Measurements from ENCODE around the gene DACT3. TPM values are rescaled to one million over a fixed set of nuclear protein-coding genes. Genes with fewer than 3 reads are reported as not detected.

Gene DACT3
- polyA plus RNA-seq, 1 donor from 2014 or later: 29.3 TPM

DNA sequence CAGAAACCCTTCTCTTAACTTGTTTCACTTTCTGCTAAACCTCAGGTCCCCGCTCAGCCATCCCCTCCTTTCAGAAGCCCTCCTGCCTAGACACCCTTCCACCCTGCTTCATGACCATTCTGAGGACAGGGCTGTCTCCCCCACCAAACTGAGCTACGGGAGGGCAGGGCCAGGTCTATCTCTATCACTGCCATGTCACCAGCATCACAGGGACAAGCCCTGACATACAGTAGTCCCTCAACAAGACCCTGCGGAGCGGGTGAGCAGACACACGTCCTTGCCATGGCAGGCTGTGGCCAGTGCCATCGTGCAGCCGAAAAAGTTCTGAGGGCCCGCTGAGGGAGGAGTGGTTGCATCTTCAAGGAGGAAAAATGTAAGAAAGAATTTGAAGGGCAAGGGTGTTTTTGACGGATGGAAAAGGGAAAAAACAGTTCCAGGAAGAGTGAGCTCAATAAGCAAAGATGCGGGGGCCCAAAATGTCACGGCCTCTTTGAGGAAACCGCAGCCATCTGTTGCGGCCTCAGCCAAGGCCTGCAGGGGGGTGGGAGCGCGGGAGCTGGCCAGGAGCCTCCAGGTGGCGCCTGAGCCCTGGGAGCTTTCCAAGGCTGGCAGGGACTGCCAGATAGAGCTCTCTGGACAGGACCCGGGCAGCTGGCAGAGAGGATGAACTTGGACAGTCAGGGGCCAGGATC lies 44.2 kb downstream of the DACT3 start:
- H3K79me2 ChIP-seq (replicated peaks; ENCODE audit: insufficient read depth, low read length): no peaks in the 10 kb centered on the region
- H3K9me2 ChIP-seq (ENCODE audit: insufficient read depth, low read length): no peaks in the 10 kb centered on the region
- H3K9ac ChIP-seq (ENCODE audit: low read length): no peak overlapping the region
- H4K20me1 ChIP-seq (ENCODE audit: insufficient read depth): no peaks in the 10 kb centered on the region
- no peak overlapping the region for H3K27ac ChIP-seq (ENCODE audit: low read length)
- no peaks in the 10 kb centered on the region for H3K9me3 ChIP-seq (ENCODE audit: low read length)
- H3K4me3 ChIP-seq (ENCODE audit: low read length): no peak overlapping the region
- H3F3A ChIP-seq (ENCODE audit: insufficient read depth, low read length, poor library complexity, severe bottlenecking): no peaks in the 10 kb centered on the region
- H3K4me2 ChIP-seq (ENCODE audit: low read length): no peak overlapping the region
- H2AFZ ChIP-seq (ENCODE audit: low read depth, low read length): no peak overlapping the region
- no peak for TF ChIP-seq MXI1 (conservative IDR thresholded peaks at IDR 0.05; ENCODE audit: poor library complexity, severe bottlenecking)
- TF ChIP-seq, protein P1, sequence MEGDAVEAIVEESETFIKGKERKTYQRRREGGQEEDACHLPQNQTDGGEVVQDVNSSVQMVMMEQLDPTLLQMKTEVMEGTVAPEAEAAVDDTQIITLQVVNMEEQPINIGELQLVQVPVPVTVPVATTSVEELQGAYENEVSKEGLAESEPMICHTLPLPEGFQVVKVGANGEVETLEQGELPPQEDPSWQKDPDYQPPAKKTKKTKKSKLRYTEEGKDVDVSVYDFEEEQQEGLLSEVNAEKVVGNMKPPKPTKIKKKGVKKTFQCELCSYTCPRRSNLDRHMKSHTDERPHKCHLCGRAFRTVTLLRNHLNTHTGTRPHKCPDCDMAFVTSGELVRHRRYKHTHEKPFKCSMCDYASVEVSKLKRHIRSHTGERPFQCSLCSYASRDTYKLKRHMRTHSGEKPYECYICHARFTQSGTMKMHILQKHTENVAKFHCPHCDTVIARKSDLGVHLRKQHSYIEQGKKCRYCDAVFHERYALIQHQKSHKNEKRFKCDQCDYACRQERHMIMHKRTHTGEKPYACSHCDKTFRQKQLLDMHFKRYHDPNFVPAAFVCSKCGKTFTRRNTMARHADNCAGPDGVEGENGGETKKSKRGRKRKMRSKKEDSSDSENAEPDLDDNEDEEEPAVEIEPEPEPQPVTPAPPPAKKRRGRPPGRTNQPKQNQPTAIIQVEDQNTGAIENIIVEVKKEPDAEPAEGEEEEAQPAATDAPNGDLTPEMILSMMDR (IDR thresholded peaks at IDR 0.05; ENCODE audit: poor library complexity, severe bottlenecking): peak; percentile 63
- no peak for TF ChIP-seq EP300 (conservative IDR thresholded peaks at IDR 0.05; ENCODE audit: poor library complexity, severe bottlenecking)
- TF ChIP-seq SMC3 (conservative IDR thresholded peaks at IDR 0.05; ENCODE audit: poor library complexity): peak; percentile 70
- TF ChIP-seq POLR2AphosphoS5 (IDR thresholded peaks at IDR 0.05): no peak
- TF ChIP-seq RAD21 (conservative IDR thresholded peaks at IDR 0.05): peak; percentile 62
- no peak for TF ChIP-seq EZH2 (IDR thresholded peaks at IDR 0.05; ENCODE audit: borderline replicate concordance, insufficient read depth, low read length, poor library complexity, severe bottlenecking)
- TF ChIP-seq, protein P2, sequence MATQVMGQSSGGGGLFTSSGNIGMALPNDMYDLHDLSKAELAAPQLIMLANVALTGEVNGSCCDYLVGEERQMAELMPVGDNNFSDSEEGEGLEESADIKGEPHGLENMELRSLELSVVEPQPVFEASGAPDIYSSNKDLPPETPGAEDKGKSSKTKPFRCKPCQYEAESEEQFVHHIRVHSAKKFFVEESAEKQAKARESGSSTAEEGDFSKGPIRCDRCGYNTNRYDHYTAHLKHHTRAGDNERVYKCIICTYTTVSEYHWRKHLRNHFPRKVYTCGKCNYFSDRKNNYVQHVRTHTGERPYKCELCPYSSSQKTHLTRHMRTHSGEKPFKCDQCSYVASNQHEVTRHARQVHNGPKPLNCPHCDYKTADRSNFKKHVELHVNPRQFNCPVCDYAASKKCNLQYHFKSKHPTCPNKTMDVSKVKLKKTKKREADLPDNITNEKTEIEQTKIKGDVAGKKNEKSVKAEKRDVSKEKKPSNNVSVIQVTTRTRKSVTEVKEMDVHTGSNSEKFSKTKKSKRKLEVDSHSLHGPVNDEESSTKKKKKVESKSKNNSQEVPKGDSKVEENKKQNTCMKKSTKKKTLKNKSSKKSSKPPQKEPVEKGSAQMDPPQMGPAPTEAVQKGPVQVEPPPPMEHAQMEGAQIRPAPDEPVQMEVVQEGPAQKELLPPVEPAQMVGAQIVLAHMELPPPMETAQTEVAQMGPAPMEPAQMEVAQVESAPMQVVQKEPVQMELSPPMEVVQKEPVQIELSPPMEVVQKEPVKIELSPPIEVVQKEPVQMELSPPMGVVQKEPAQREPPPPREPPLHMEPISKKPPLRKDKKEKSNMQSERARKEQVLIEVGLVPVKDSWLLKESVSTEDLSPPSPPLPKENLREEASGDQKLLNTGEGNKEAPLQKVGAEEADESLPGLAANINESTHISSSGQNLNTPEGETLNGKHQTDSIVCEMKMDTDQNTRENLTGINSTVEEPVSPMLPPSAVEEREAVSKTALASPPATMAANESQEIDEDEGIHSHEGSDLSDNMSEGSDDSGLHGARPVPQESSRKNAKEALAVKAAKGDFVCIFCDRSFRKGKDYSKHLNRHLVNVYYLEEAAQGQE (IDR thresholded peaks at IDR 0.05; ENCODE audit: borderline replicate concordance): no peak
- no peak for TF ChIP-seq TAF1 (IDR thresholded peaks at IDR 0.05; ENCODE audit: low read depth)
- no peaks in the 10 kb centered on the region for H3K27me3 ChIP-seq (ENCODE audit: insufficient read depth, low read depth, low read length)
- H3K36me3 ChIP-seq (ENCODE audit: insufficient read depth, low read length): no peaks in the 10 kb centered on the region

DNA sequence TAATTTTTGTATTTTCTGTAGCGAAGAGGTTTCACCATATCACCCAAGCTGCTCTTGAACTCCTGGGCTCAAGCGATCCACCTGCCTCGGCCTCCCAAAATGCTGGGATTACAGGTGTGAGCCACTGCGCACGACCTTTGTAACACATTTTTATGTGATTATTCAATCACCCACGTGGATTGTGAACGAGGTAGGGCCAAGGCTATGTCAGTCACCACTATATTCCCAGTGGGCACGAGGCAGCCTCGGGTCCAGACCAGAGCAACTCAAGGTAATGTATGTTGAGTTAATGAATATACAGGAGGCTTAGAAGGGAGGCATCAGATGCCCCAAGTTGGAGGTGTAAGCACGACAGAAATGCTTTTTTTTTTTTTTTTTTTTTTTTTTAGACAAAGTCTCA lies 45.0 kb downstream of the DACT3 start:
- Histone ChIP-seq H3F3A (ENCODE audit: insufficient read depth, low read length, poor library complexity, severe bottlenecking) (no peaks in the 10 kb centered on the region), H4K20me1 (ENCODE audit: insufficient read depth) (no peaks in the 10 kb centered on the region), H3K36me3 (ENCODE audit: insufficient read depth, low read length) (no peaks in the 10 kb centered on the region), H3K79me2 (replicated peaks; ENCODE audit: insufficient read depth, low read length) (no peaks in the 10 kb centered on the region), H3K27ac (ENCODE audit: low read length) (no peak overlapping the region), H3K4me2 (ENCODE audit: low read length) (no peak overlapping the region), H3K9me3 (ENCODE audit: low read length) (no peaks in the 10 kb centered on the region), H3K27me3 (ENCODE audit: insufficient read depth, low read depth, low read length) (no peaks in the 10 kb centered on the region), H2AFZ (ENCODE audit: low read depth, low read length) (no peak overlapping the region), H3K4me3 (ENCODE audit: low read length) (no peak overlapping the region), H3K9me2 (ENCODE audit: insufficient read depth, low read length) (no peaks in the 10 kb centered on the region), H3K9ac (ENCODE audit: low read length) (no peak overlapping the region)
- no peak for TF ChIP-seq TAF1 (IDR thresholded peaks at IDR 0.05; ENCODE audit: low read depth)
- no peak for TF ChIP-seq EZH2 (IDR thresholded peaks at IDR 0.05; ENCODE audit: borderline replicate concordance, insufficient read depth, low read length, poor library complexity, severe bottlenecking)
- no peak for TF ChIP-seq EP300 (conservative IDR thresholded peaks at IDR 0.05; ENCODE audit: poor library complexity, severe bottlenecking)

Data from neural cell (in vitro differentiated cells).